OCI-LY3 (cell line): Measurements from ENCODE around the gene ADIPOR2.

ENCODE experiments used
- H2AFZ ChIP-seq: fragments of 200-600, 300-600 bp; shearing (Covaris generic); 2 replicates; pipeline ENCODE4 v1.6.0; 2014; ENCODE audit warnings: antibody characterized with exemption, low read depth, low read length
- H3K27ac ChIP-seq: fragments of 200-600, 300-600 bp; sonication (generic); 2 replicates; pipeline ENCODE4 v1.5.1; 2014; ENCODE audit warnings: mild to moderate bottlenecking, low read length, moderate library complexity, mixed read lengths
- H3K27me3 ChIP-seq: fragments of 200-600, 300-600 bp; sonication (generic); 2 replicates; pipeline ENCODE4 v1.6.1; 2014; ENCODE audit warnings: low read depth, low read length, mixed read lengths
- H3K36me3 ChIP-seq: fragments of 200-600, 300-600 bp; sonication (generic); replicated peaks from 2 replicates; pipeline ENCODE3; 2014; ENCODE audit warnings: low read depth, low read length, mixed read lengths
- H3K4me1 ChIP-seq: fragments of 300-600, 200-600 bp; sonication (generic); 2 replicates; pipeline ENCODE4 v1.6.1; 2014; ENCODE audit warnings: low read length, mixed read lengths
- H3K4me2 ChIP-seq: fragments of 200-600, 300-600 bp; sonication (generic); 2 replicates; pipeline ENCODE4 v1.6.1; 2014; ENCODE audit warnings: low read length, mixed read lengths
- H3K4me3 ChIP-seq: fragments of 300-600, 200-600 bp; sonication (generic); 2 replicates; pipeline ENCODE4 v1.5.1; 2014; ENCODE audit warnings: antibody characterized with exemption, mild to moderate bottlenecking, low read length, moderate library complexity
- H3K79me2 ChIP-seq: fragments of 300-600, 200-600 bp; shearing (Covaris generic); 2 replicates; pipeline ENCODE4 v1.6.1; 2014; ENCODE audit warnings: mild to moderate bottlenecking, low read length, mixed read lengths
- H3K9ac ChIP-seq: fragments of 300-600, 200-600 bp; shearing (Covaris generic); 2 replicates; pipeline ENCODE4 v1.6.0; 2014; ENCODE audit warnings: mild to moderate bottlenecking, low read length, moderate library complexity
- H3K9me3 ChIP-seq: fragments of 200-600, 300-600 bp; shearing (Covaris generic); 2 replicates; pipeline ENCODE4 v1.6.1; 2014; ENCODE audit warnings: low read length, mixed read lengths; ENCODE audit not compliant: insufficient read depth
- H4K20me1 ChIP-seq: fragments of 200-600, 300-600 bp; sonication (generic); 2 replicates; pipeline ENCODE4 v1.6.1; 2016; ENCODE audit warnings: low read length, mixed read lengths; ENCODE audit not compliant: insufficient read depth
- EZH2phosphoT487 ChIP-seq: fragments of 200-600 bp; shearing (Covaris generic); IDR thresholded peaks from 2 replicates; pipeline ENCODE4 v1.6.1; 2018; ENCODE audit warnings: antibody characterized with exemption, mixed run types, low read depth
- TF ChIP-seq, protein P1 (sequence below): fragments of 200-600, 300-600 bp; sonication (generic); IDR thresholded peaks from 2 replicates; pipeline ENCODE4 v1.5.1; 2014; ENCODE audit warnings: antibody characterized with exemption, low read length, low read depth

The ADIPOR2 gene

GRCh38 chr12:1804545-1805332 lies 113.9 kb downstream of the ADIPOR2 start:
- H4K20me1 ChIP-seq, result no peaks in the 10 kb centered on the region
- H2AFZ ChIP-seq, result peak overlapping the region; percentile 90; the same call in 1 of the 2 replicates
- no peaks in the 10 kb centered on the region for H3K79me2 ChIP-seq
- TF ChIP-seq, protein P1, sequence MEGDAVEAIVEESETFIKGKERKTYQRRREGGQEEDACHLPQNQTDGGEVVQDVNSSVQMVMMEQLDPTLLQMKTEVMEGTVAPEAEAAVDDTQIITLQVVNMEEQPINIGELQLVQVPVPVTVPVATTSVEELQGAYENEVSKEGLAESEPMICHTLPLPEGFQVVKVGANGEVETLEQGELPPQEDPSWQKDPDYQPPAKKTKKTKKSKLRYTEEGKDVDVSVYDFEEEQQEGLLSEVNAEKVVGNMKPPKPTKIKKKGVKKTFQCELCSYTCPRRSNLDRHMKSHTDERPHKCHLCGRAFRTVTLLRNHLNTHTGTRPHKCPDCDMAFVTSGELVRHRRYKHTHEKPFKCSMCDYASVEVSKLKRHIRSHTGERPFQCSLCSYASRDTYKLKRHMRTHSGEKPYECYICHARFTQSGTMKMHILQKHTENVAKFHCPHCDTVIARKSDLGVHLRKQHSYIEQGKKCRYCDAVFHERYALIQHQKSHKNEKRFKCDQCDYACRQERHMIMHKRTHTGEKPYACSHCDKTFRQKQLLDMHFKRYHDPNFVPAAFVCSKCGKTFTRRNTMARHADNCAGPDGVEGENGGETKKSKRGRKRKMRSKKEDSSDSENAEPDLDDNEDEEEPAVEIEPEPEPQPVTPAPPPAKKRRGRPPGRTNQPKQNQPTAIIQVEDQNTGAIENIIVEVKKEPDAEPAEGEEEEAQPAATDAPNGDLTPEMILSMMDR, result no peak
- no peak for TF ChIP-seq EZH2phosphoT487
- peaks cover 16% of the 10 kb centered on the region for H3K4me1 ChIP-seq
- H3K27ac ChIP-seq, result no peak overlapping the region; the same call in 1 of the 2 replicates
- H3K9ac ChIP-seq, result peak overlapping the region; percentile 49
- peak overlapping the region; percentile 92 for H3K4me2 ChIP-seq
- no peaks in the 10 kb centered on the region for H3K36me3 ChIP-seq
- no peaks in the 10 kb centered on the region for H3K27me3 ChIP-seq
- H3K9me3 ChIP-seq, result no peaks in the 10 kb centered on the region
- H3K4me3 ChIP-seq, result peak overlapping the region; percentile 71

GRCh38 chr12:1805441-1806081 lies 114.7 kb downstream of the ADIPOR2 start:
- TF ChIP-seq, protein P1, result no peak
- no peak for TF ChIP-seq EZH2phosphoT487
- Histone ChIP-seq H3K27ac (no peak overlapping the region), H4K20me1 (no peaks in the 10 kb centered on the region), H3K4me2 (no peak overlapping the region), H3K27me3 (no peaks in the 10 kb centered on the region), H3K4me1 (peaks cover 15% of the 10 kb centered on the region), H3K9ac (no peak overlapping the region), H3K79me2 (no peaks in the 10 kb centered on the region), H2AFZ (no peak overlapping the region), H3K36me3 (no peaks in the 10 kb centered on the region), H3K9me3 (no peaks in the 10 kb centered on the region), H3K4me3 (no peak overlapping the region)

DNA sequence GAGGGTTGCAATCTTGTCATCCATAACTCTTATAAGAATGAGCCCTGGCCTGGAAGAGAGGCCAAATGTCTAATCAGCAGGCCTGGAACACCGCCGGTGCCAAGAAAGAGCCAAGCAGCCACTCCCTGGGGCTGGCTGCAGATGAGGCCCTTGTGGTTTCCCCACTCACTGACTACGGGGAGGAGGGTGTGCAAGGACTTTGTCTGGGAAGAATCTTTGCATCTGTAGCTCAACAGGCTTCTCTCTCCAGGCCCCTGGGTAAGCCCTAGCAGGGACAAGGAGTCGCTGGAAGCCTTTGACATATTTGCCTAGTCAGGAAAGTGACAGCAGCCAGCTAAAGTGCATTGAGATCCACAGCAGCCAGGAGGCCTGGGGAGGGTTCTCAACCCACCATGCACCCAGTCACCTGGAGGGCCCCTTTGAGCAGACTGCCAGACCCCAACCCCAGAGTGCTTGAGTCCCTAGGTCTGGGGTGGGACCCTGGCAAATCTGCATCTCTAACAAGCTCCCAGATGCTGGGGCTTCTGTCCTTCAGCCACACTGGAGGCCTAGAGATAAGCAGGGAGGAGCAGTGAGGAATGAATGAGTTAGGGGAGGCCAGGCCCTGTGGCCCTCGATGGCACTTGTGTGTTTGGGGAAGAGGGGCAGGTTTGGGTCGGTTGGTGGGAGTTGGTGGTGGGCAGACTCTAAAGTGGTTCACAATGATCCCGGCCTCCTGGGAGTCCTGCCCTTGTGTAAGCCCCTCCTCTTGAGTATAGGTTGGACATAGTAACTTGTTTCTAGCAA lies 115.6 kb downstream of the ADIPOR2 start:
- H3K4me2 ChIP-seq, result no peak overlapping the region
- no peak overlapping the region for H3K27ac ChIP-seq
- no peaks in the 10 kb centered on the region for H3K27me3 ChIP-seq
- no peak overlapping the region for H3K4me3 ChIP-seq
- H3K4me1 ChIP-seq, result peaks cover 8% of the 10 kb centered on the region
- H3K36me3 ChIP-seq, result no peaks in the 10 kb centered on the region
- no peaks in the 10 kb centered on the region for H3K9me3 ChIP-seq
- no peaks in the 10 kb centered on the region for H3K79me2 ChIP-seq
- no peak overlapping the region for H2AFZ ChIP-seq
- H3K9ac ChIP-seq, result no peak overlapping the region
- no peaks in the 10 kb centered on the region for H4K20me1 ChIP-seq
- TF ChIP-seq, protein P1, result no peak
- TF ChIP-seq EZH2phosphoT487, result no peak
